GM23338 (cell line): ENCODE measurements around the gene RNF43.

Experiments used
- CREB1 ChIP-seq: fragments of 250-450 bp; sonication (Bioruptor Pico); IDR thresholded peaks from 2 replicates; pipeline ENCODE4 v1.5.0; 2020; ENCODE audit warnings: low read depth, mild to moderate bottlenecking, moderate library complexity
- EZH2phosphoT487 ChIP-seq: fragments of 200-600 bp; sonication (generic); IDR thresholded peaks from one replicate; pipeline ENCODE4 v1.8.1; 2018; ENCODE audit warnings: antibody characterized with exemption; ENCODE audit not compliant: unreplicated experiment
- NANOG ChIP-seq: IDR thresholded peaks from 2 replicates; pipeline ENCODE4 v1.6.1; 2016; ENCODE audit warnings: antibody characterized with exemption, borderline replicate concordance
- POLR2AphosphoS5 ChIP-seq: IDR thresholded peaks from 2 replicates; pipeline ENCODE4 v1.6.1; 2016; ENCODE audit warnings: antibody characterized with exemption, low read depth
- TF ChIP-seq, protein P1 (sequence below), 2 experiments: fragments of 200-600 bp in 1 of 2; sonication (generic) in 1 of 2; conservative IDR thresholded peaks; 2 replicates each; pipeline versions ENCODE4 v1.5.1 to v1.6.1; 2016 to 2017; ENCODE audit warnings: antibody characterized with exemption in 2 of 2, low read depth in 2 of 2, mild to moderate bottlenecking in 2 of 2, moderate library complexity in 1 of 2
- TF ChIP-seq, protein P2 (sequence below): IDR thresholded peaks from 2 replicates; pipeline ENCODE4 v1.6.1; 2016; ENCODE audit warnings: antibody characterized with exemption

GRCh38 chr17:58378733-58379510 is 38.4 kb downstream of the RNF43 start:
- TF ChIP-seq, protein P1, sequence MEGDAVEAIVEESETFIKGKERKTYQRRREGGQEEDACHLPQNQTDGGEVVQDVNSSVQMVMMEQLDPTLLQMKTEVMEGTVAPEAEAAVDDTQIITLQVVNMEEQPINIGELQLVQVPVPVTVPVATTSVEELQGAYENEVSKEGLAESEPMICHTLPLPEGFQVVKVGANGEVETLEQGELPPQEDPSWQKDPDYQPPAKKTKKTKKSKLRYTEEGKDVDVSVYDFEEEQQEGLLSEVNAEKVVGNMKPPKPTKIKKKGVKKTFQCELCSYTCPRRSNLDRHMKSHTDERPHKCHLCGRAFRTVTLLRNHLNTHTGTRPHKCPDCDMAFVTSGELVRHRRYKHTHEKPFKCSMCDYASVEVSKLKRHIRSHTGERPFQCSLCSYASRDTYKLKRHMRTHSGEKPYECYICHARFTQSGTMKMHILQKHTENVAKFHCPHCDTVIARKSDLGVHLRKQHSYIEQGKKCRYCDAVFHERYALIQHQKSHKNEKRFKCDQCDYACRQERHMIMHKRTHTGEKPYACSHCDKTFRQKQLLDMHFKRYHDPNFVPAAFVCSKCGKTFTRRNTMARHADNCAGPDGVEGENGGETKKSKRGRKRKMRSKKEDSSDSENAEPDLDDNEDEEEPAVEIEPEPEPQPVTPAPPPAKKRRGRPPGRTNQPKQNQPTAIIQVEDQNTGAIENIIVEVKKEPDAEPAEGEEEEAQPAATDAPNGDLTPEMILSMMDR (conservative IDR thresholded peaks at IDR 0.05; ENCODE audit: low read depth in 2 of 2) = no peak
- TF ChIP-seq, protein P2, sequence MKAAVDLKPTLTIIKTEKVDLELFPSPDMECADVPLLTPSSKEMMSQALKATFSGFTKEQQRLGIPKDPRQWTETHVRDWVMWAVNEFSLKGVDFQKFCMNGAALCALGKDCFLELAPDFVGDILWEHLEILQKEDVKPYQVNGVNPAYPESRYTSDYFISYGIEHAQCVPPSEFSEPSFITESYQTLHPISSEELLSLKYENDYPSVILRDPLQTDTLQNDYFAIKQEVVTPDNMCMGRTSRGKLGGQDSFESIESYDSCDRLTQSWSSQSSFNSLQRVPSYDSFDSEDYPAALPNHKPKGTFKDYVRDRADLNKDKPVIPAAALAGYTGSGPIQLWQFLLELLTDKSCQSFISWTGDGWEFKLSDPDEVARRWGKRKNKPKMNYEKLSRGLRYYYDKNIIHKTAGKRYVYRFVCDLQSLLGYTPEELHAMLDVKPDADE = no peak
- TF ChIP-seq EZH2phosphoT487 = no peak
- no peak for TF ChIP-seq NANOG
- no peak for TF ChIP-seq CREB1 (CRISPR knock-in tag)
- TF ChIP-seq POLR2AphosphoS5 = no peak
